Caco-2 (cell line): ENCODE results near the gene SPRY1. TPM values are rescaled to one million over a fixed set of nuclear protein-coding genes. Genes with fewer than 3 reads are reported as not detected.

Source experiments
- BruUV-seq: library from RNA; stranded (reverse); fragments of 400-500 nt; replicated peaks from 2 replicates; lab custom pipeline; 2021; lab: Mats Ljungman, UMichigan
- CTCF ChIA-PET: fragments of 300-600 bp; sonication (Branson Sonifier 250); formaldehyde crosslinking; loops from one replicate; lab custom pipeline; 2022; ENCODE audit warnings: antibody characterized with exemption; lab: Charles Lee
- POLR2A ChIA-PET: fragments of 300-600 bp; sonication (Branson Sonifier 250); formaldehyde crosslinking; loops from one replicate; lab custom pipeline; 2022; ENCODE audit warnings: antibody characterized with exemption; lab: Charles Lee
- DNase-seq, 2 experiments: peaks; one replicate each; pipeline versions ENCODE4 v3.0.0 to v3.0.0-alpha.2; 2020 to 2022
- H3K27me3 ChIP-seq: replicated peaks from 2 replicates; pipeline ENCODE4 v1.6.0; 2011; ENCODE audit warnings: low read length; ENCODE audit not compliant: control insufficient read depth, insufficient read depth
- H3K36me3 ChIP-seq: 2 replicates; pipeline ENCODE4 v1.5.1; 2011; ENCODE audit warnings: low read length; ENCODE audit not compliant: control insufficient read depth, insufficient read depth
- H3K4me1 ChIP-seq: fragments of 250-450 bp; sonication (Bioruptor Pico); 2 replicates; pipeline ENCODE4 v1.5.1; 2020; ENCODE audit warnings: mild to moderate bottlenecking
- H3K4me3 ChIP-seq: 2 replicates; pipeline ENCODE4 v1.5.1; 2011; ENCODE audit warnings: low read depth, mild to moderate bottlenecking, control low read depth, low read length
- H3K9me3 ChIP-seq: fragments of 250-450 bp; sonication (Bioruptor Pico); 2 replicates; pipeline ENCODE4 v1.5.1; 2020; ENCODE audit warnings: mild to moderate bottlenecking, moderate library complexity
- H3K27ac Mint-ChIP-seq: one replicate; pipeline ENCODE4 v1.8.0; 2022; ENCODE audit warnings: mixed read lengths; ENCODE audit not compliant: unreplicated experiment
- H3K27me3 Mint-ChIP-seq: one replicate; pipeline ENCODE4 v1.8.0; 2022; ENCODE audit warnings: mixed read lengths; ENCODE audit not compliant: insufficient read depth, unreplicated experiment
- H3K36me3 Mint-ChIP-seq: one replicate; pipeline ENCODE4 v1.8.0; 2022; ENCODE audit warnings: mild to moderate bottlenecking, mixed read lengths; ENCODE audit not compliant: insufficient read depth, unreplicated experiment
- H3K4me1 Mint-ChIP-seq: one replicate; pipeline ENCODE4 v1.8.0; 2022; ENCODE audit warnings: low read depth, mixed read lengths; ENCODE audit not compliant: unreplicated experiment
- H3K4me3 Mint-ChIP-seq: one replicate; pipeline ENCODE4 v1.8.0; 2022; ENCODE audit warnings: mild to moderate bottlenecking, moderate library complexity, mixed read lengths; ENCODE audit not compliant: unreplicated experiment
- H3K9me3 Mint-ChIP-seq: one replicate; pipeline ENCODE4 v1.8.0; 2022; ENCODE audit warnings: mixed read lengths; ENCODE audit not compliant: unreplicated experiment
- intact Hi-C: fragments of 100-400 bp; cut with micrococcal nuclease; formaldehyde crosslinking; loops from one replicate; pipeline ENCODE4 v1.10.0; 2022; ENCODE audit not compliant: unreplicated experiment
- total RNA-seq: library from RNA; stranded (reverse); gene quantifications from 2 replicates; pipeline ENCODE4 v1.2.3, GENCODE V29; 2022
- TF ChIP-seq, protein P1 (sequence below), 2 experiments: fragments of 200-600 bp in 1 of 2; IDR thresholded peaks; 1 replicate in 1 of 2; 2 replicates in 1 of 2; pipeline versions ENCODE4 v1.5.1 to v1.8.0; 2011 to 2022; ENCODE audit warnings: antibody characterized with exemption in 1 of 2, control low read depth in 1 of 2, inconsistent platforms in 1 of 2, low read depth in 1 of 2, low read length in 1 of 2, mild to moderate bottlenecking in 1 of 2, moderate library complexity in 1 of 2; ENCODE audit not compliant: insufficient read depth in 1 of 2, severe bottlenecking in 1 of 2, unreplicated experiment in 1 of 2

SPRY1 gene
- total RNA-seq, 1 experiment from 2014 or later = 23.2 TPM

DNA sequence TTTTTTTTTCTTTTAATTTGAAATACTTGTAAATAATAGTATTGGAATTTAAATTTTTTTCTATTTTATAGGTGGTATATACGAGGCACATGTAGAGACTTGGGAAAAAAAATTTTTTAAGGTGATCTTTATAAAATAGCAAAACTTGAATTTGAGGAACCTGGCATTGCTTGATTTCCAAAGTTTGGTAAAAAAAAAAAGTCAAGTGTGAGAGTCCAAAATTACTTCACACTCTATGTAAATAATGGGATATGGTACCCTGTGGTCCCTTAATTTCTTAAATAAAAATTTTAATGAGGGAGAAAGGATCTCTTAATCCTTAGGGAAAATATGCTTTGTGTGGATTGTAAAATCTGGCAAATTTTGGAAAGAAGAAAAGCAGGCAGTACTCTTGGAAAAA is 19.0 kb downstream of the SPRY1 start:
- ChIA-PET CTCF (no interaction called here), POLR2A (no interaction called here)
- H3K27me3 Mint-ChIP-seq = no peaks in the 10 kb centered on the region
- H3K4me1 Mint-ChIP-seq = peaks cover 38% of the 10 kb centered on the region
- TF ChIP-seq, protein P1, sequence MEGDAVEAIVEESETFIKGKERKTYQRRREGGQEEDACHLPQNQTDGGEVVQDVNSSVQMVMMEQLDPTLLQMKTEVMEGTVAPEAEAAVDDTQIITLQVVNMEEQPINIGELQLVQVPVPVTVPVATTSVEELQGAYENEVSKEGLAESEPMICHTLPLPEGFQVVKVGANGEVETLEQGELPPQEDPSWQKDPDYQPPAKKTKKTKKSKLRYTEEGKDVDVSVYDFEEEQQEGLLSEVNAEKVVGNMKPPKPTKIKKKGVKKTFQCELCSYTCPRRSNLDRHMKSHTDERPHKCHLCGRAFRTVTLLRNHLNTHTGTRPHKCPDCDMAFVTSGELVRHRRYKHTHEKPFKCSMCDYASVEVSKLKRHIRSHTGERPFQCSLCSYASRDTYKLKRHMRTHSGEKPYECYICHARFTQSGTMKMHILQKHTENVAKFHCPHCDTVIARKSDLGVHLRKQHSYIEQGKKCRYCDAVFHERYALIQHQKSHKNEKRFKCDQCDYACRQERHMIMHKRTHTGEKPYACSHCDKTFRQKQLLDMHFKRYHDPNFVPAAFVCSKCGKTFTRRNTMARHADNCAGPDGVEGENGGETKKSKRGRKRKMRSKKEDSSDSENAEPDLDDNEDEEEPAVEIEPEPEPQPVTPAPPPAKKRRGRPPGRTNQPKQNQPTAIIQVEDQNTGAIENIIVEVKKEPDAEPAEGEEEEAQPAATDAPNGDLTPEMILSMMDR (IDR thresholded peaks at IDR 0.05; ENCODE audit: insufficient read depth in 1 of 2, low read depth in 1 of 2, low read length in 1 of 2, severe bottlenecking in 1 of 2, unreplicated experiment in 1 of 2) = no peak
- Histone ChIP-seq H3K4me1 (peaks cover 51% of the 10 kb centered on the region), H3K27me3 (no peaks in the 10 kb centered on the region), H3K9me3 (no peaks in the 10 kb centered on the region), H3K4me3 (no peak overlapping the region), H3K36me3 (no peaks in the 10 kb centered on the region)
- intact Hi-C loops = loop anchor here (5.0 kb wide), 1 partner anchor 132 kb away; no protein-coding TSS in a partner anchor
- no peaks in the 10 kb centered on the region for H3K36me3 Mint-ChIP-seq
- H3K4me3 Mint-ChIP-seq = no peak overlapping the region
- DNase-seq = no peak
- no peak overlapping the region for H3K27ac Mint-ChIP-seq
- BruUV-seq = no TSS peak
- no peaks in the 10 kb centered on the region for H3K9me3 Mint-ChIP-seq

DNA sequence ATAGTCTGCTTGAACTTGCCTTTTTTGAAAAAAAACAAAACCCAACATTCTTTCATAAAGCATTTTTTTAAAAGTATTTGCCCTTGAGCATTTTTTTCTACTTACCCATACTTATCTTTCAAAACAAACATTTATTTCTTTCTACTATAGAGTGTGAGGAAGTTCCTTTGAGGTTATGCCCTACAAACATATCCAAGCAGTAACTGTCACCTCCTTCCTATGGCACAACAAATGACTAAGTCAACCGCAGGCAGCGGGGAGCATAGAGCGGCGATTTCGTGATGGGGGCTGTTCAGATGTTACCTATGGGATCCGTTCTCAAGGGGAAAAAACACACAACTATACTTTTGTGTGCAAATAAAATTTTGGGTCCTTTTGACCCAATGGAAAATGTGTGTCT is 19.4 kb downstream of the SPRY1 start:
- H3K4me1 Mint-ChIP-seq = peaks cover 38% of the 10 kb centered on the region
- H3K4me3 ChIP-seq = no peak overlapping the region
- no peak overlapping the region for H3K27ac Mint-ChIP-seq
- no peak for DNase-seq
- BruUV-seq = no TSS peak
- H3K9me3 ChIP-seq = no peaks in the 10 kb centered on the region
- H3K36me3 ChIP-seq = no peaks in the 10 kb centered on the region
- H3K4me1 ChIP-seq = peaks cover 51% of the 10 kb centered on the region
- no peaks in the 10 kb centered on the region for H3K36me3 Mint-ChIP-seq
- no peaks in the 10 kb centered on the region for H3K27me3 Mint-ChIP-seq
- H3K9me3 Mint-ChIP-seq = no peaks in the 10 kb centered on the region
- ChIA-PET CTCF (no interaction called here), POLR2A (no interaction called here)
- H3K27me3 ChIP-seq = no peaks in the 10 kb centered on the region
- no peak overlapping the region for H3K4me3 Mint-ChIP-seq
- TF ChIP-seq, protein P1 (IDR thresholded peaks at IDR 0.05; ENCODE audit: insufficient read depth in 1 of 2, low read depth in 1 of 2, low read length in 1 of 2, severe bottlenecking in 1 of 2, unreplicated experiment in 1 of 2) = no peak
- intact Hi-C loops = loop anchor here (5.0 kb wide), 1 partner anchor 131 kb away; no protein-coding TSS in a partner anchor

DNA sequence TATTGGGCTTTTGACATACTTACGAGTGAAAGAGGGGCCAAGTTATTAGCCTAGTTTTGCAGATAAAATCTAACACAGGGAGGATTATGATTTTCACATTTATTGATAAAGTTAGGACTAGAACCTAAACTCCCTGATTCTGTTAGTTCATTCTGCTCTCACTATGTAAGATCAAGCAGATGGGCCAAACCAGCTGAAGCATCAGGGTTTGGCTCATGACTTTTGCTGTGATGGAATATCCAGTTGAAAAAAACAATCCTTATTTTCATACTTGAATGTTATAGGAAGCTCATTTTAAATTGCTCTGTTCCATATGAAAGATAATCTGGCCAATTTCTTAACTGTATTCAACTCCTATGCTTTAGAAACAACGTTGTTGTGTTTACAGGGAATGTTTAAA is 21.2 kb downstream of the SPRY1 start:
- ChIA-PET CTCF (no interaction called here), POLR2A (no interaction called here)
- H3K27me3 Mint-ChIP-seq = no peaks in the 10 kb centered on the region
- no peaks in the 10 kb centered on the region for H3K9me3 Mint-ChIP-seq
- intact Hi-C loops = loop anchor here (1.0 to 5.0 kb wide), 4 partner anchors 19 to 129 kb away; no protein-coding TSS in a partner anchor
- no TSS peak for BruUV-seq
- H3K4me3 ChIP-seq = no peak overlapping the region
- no peak overlapping the region for H3K27ac Mint-ChIP-seq
- no peaks in the 10 kb centered on the region for H3K36me3 Mint-ChIP-seq
- H3K4me3 Mint-ChIP-seq = no peak overlapping the region
- TF ChIP-seq, protein P1 (IDR thresholded peaks at IDR 0.05; ENCODE audit: insufficient read depth in 1 of 2, low read depth in 1 of 2, low read length in 1 of 2, severe bottlenecking in 1 of 2, unreplicated experiment in 1 of 2) = no peak
- no peaks in the 10 kb centered on the region for H3K27me3 ChIP-seq
- H3K4me1 Mint-ChIP-seq = peaks cover 30% of the 10 kb centered on the region
- no peaks in the 10 kb centered on the region for H3K36me3 ChIP-seq
- peaks cover 40% of the 10 kb centered on the region for H3K4me1 ChIP-seq
- no peaks in the 10 kb centered on the region for H3K9me3 ChIP-seq
- DNase-seq = no peak
